GM21526 (cell line): ENCODE data around the gene SMARCC2.
"Not testable (repeated sequence)": the region's sequence is repeated elsewhere in the genome, so short reads cannot be mapped to it uniquely, and the experiment has no call there.

Source experiments
- ATAC-seq: cut with Tn5 transposase; IDR thresholded peaks from one replicate; pipeline ENCODE4 v1.9.1; 2021; ENCODE audit warnings: moderate library complexity; ENCODE audit not compliant: unreplicated experiment, low FRiP score

Gene SMARCC2

GRCh38 chr12:56169229-56169759, 20.0 kb downstream of the SMARCC2 start:
- ATAC-seq, result no peak

GRCh38 chr12:56165369-56165768, 23.9 kb downstream of the SMARCC2 start:
- no peak for ATAC-seq

- ATAC-seq, result no peak
These were observed 24.9 kb downstream of the SMARCC2 start for GRCh38 chr12:56164345-56164729.

GRCh38 chr12:56163533-56164344, 25.5 kb downstream of the SMARCC2 start:
- ATAC-seq, result no peak

GRCh38 chr12:56162468-56163290, 26.6 kb downstream of the SMARCC2 start:
- no peak for ATAC-seq

GRCh38 chr12:56161690-56162351, 27.5 kb downstream of the SMARCC2 start:
- no peak for ATAC-seq

GRCh38 chr12:56160894-56161689, 28.2 kb downstream of the SMARCC2 start:
- ATAC-seq, result no peak

GRCh38 chr12:56160193-56160763, 29.0 kb downstream of the SMARCC2 start:
- ATAC-seq, result no peak

- ATAC-seq, result no peak
These were observed 29.6 kb downstream of the SMARCC2 start for GRCh38 chr12:56159482-56160192.

- ATAC-seq, result no peak
These were observed 30.3 kb downstream of the SMARCC2 start for GRCh38 chr12:56158926-56159461.

- ATAC-seq, result peak; percentile 63
These were observed 31.0 kb downstream of the SMARCC2 start, which contains the start of gene MYL6 for GRCh38 chr12:56158029-56158925. MYL6 (plus strand) TSS chr12:56158359; CDS start chr12:56158402, 43 bp downstream.

GRCh38 chr12:56157201-56158028, 31.9 kb downstream of the SMARCC2 start:
- peak; percentile 23 for ATAC-seq

- not testable (repeated sequence) for ATAC-seq
These were observed 32.7 kb downstream of the SMARCC2 start for GRCh38 chr12:56156464-56157200.

- no peak for ATAC-seq
These were observed 33.9 kb downstream of the SMARCC2 start for GRCh38 chr12:56155256-56155845.

GRCh38 chr12:56154818-56155217, 34.5 kb downstream of the SMARCC2 start:
- no peak for ATAC-seq

- ATAC-seq, result no peak
These were observed 35.0 kb downstream of the SMARCC2 start for GRCh38 chr12:56154246-56154771.
